KBM-7 (cell line): Measurements from ENCODE around the gene DLG2.
"Not testable (repeated sequence)": the region's sequence is repeated elsewhere in the genome, so short reads cannot be mapped to it uniquely, and the experiment has no call there.

ENCODE experiments used
- DNase-seq: peaks from one replicate; pipeline ENCODE4 v3.0.0-alpha.2; 2015
- in situ Hi-C: fragments of 300-500 bp; cut with MboI; formaldehyde crosslinking; loops from 2 replicates; pipeline ENCODE4 v1.14.3; 2020; ENCODE audit warnings: low sequenced_read_pairs, low pct_unique_long_range_greater_than_20kb, mixed read lengths

DLG2 gene

GRCh38 chr11:84993386-84993785, 633.8 kb downstream of the DLG2 start:
- in situ Hi-C loops, result no loop called here
- DNase-seq, result no peak

GRCh38 chr11:84990141-84990540, 637.0 kb downstream of the DLG2 start:
- in situ Hi-C loops, result no loop called here
- no peak for DNase-seq

- DNase-seq, in situ Hi-C loops: not testable (repeated sequence)
Measured at GRCh38 chr11:84987686-84988187, 639.4 kb downstream of the DLG2 start.

DNA sequence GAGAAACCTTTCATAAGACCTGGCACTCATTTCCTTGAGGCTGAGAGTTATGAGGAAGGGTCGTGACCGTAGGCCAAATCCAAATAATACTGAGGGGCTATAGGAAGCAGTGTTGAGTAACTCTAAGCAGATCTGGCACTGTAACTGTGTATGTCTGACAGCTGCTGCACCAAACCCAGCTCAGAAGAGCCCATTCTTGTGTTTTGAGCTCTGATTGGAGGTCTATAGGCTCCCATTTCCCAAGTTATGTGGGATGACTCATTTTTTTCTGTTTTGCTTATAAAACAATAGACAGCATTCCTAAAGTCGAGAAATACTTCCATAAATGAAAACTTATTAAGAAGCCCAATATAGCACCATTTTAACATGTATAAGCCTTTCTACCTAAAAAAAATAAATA, 645.8 kb downstream of the DLG2 start:
- in situ Hi-C loops, result no loop called here
- DNase-seq, result no peak

- in situ Hi-C loops, result no loop called here
- no peak for DNase-seq
Measured at GRCh38 chr11:84969103-84969502, 658.0 kb downstream of the DLG2 start.

GRCh38 chr11:84965484-84965883, 661.7 kb downstream of the DLG2 start:
- no peak for DNase-seq

GRCh38 chr11:84963240-84963639, 663.9 kb downstream of the DLG2 start:
- in situ Hi-C loops, result no loop called here

More at GRCh38 chr11:84965484-84965883, 661.7 kb downstream of the DLG2 start:
- in situ Hi-C loops, result no loop called here

GRCh38 chr11:84962018-84962417, 665.1 kb downstream of the DLG2 start:
- in situ Hi-C loops, result no loop called here
- DNase-seq, result no peak

More at GRCh38 chr11:84963240-84963639, 663.9 kb downstream of the DLG2 start:
- no peak for DNase-seq

DNA sequence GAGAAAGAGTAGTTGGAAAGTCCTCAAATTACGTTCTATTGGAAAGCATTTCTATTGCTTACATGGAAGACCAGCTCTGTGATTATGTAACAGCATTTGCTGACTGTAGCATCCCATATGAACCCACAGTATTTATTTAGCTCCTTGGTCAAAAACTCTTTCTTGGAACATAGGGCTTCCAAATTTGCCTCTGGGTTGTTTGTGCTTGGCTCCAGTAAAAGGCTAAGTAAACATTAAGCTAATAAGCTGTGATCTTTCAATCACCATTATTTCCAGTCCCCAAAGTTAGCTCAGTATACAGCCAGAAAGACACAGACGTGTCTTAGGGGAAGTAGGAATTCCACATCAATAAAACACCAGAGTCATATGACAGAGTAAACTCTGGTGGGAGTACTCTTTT, 668.8 kb downstream of the DLG2 start:
- in situ Hi-C loops, result no loop called here
- no peak for DNase-seq

GRCh38 chr11:84950569-84951270, 676.4 kb downstream of the DLG2 start:
- no peak for DNase-seq
- in situ Hi-C loops, result no loop called here

- in situ Hi-C loops, result loop anchor here (25.0 kb wide), 1 partner anchor 639 kb away; no protein-coding TSS in a partner anchor
- DNase-seq, result peak; percentile 3
Measured at GRCh38 chr11:84947970-84948580, 679.1 kb downstream of the DLG2 start.

GRCh38 chr11:84947070-84947469, 680.1 kb downstream of the DLG2 start:
- DNase-seq, result no peak
- in situ Hi-C loops, result loop anchor here (25.0 kb wide), 1 partner anchor 640 kb away; no protein-coding TSS in a partner anchor

- DNase-seq, result peak; percentile 69
- in situ Hi-C loops, result loop anchor here (25.0 kb wide), 1 partner anchor 656 kb away; no protein-coding TSS in a partner anchor
Measured at GRCh38 chr11:84930863-84931262, 696.3 kb downstream of the DLG2 start.

DNA sequence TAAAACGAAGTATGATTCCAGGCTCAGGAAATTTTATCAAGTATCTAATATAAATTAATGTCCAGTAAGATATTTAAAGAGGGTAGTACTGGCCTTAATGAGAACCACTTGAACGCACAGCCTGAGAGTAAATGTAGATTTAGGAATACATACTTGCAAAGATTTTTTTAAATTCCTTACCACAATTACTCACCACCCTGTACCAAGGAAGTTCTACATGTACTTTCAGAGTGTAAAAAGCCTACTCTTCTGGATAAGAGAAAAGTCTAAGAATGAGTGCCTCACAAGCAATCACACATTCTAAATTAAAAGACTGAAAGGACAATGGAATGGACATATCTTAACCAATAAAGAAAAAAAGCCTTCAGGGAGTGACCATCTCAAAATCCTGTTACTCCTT, 697.4 kb downstream of the DLG2 start:
- in situ Hi-C loops, result loop anchor here (25.0 kb wide), 1 partner anchor 658 kb away; no protein-coding TSS in a partner anchor
- no peak for DNase-seq

GRCh38 chr11:84924154-84924692, 702.9 kb downstream of the DLG2 start:
- no peak for DNase-seq
- in situ Hi-C loops, result no loop called here

DNA sequence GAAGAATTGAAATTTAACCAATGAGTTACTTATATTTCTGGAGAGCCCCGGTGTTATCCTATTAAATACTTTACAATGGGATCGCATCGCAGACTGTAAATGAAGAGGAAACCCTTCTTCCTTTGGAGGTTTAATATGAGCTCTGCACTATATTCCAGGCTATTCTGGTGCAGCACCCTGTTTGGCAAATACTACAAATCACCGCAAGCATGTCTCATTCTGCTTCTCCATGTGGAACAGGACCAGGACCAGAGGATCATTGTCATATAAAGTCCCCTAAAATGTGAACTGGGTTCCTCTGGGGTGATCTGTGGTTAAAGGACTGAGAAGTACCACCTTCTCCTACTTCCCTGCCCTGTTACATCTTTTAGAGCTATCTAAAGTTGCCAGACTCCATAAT, 703.7 kb downstream of the DLG2 start:
- in situ Hi-C loops, result no loop called here
- no peak for DNase-seq

- no peak for DNase-seq
- in situ Hi-C loops, result no loop called here
Measured at GRCh38 chr11:84922836-84923235, 704.3 kb downstream of the DLG2 start.

GRCh38 chr11:84922212-84922805, 704.8 kb downstream of the DLG2 start:
- in situ Hi-C loops, result no loop called here
- DNase-seq, result no peak

GRCh38 chr11:84914511-84914910, 712.6 kb downstream of the DLG2 start:
- no peak for DNase-seq
- in situ Hi-C loops, result no loop called here

- no peak for DNase-seq
- in situ Hi-C loops, result no loop called here
Measured at GRCh38 chr11:84909740-84910139, 717.4 kb downstream of the DLG2 start.
